Stimulated activated CD8-positive, alpha-beta memory T cell treated with anti-CD3 and anti-CD28 coated beads, Interleukin-12 subunit alpha, Interleukin-12 subunit beta, amount 100 ng/mL, for 24 hours (primary cell): Measurements from ENCODE around the gene POU3F3.

ENCODE experiments used
- DNase-seq: peaks from one replicate; pipeline ENCODE4 v3.0.0-alpha.2; 2020; ENCODE audit errors: extremely low read depth

POU3F3 gene

GRCh38 chr2:104853534-104854497, at the start of gene POU3F3:
Gene POU3F3, plus strand, starts transcription at chr2:104854115. Its CDS starts 1,396 bp downstream, at chr2:104855511.
- no peak for DNase-seq

- DNase-seq, result no peak
Observed at GRCh38 chr2:104804148-104804890, 49.6 kb upstream of the POU3F3 start.

GRCh38 chr2:104812286-104812685, 41.6 kb upstream of the POU3F3 start:
- DNase-seq, result no peak

GRCh38 chr2:104816143-104816542, 37.8 kb upstream of the POU3F3 start:
- no peak for DNase-seq

- no peak for DNase-seq
Observed at GRCh38 chr2:104818264-104818663, 35.7 kb upstream of the POU3F3 start.

DNA sequence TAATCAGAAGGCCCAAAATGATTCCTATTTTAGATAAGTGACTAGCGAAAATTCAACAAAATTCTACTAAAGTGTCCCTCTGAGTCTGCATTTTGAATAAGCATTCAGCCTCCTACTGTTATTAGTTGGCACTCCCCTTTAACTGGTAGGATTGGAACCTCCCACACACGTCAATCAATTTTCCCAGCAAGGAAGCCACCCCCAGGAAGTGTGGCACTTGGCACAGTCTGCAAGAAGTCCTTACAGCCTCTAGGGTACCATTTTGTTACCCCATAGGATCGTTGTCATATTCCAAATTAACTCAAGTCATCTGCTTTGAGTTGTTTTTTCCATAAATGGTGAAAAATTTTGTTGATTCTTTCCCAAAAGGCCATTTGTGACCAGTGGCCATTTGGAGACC, 33.8 kb upstream of the POU3F3 start:
- DNase-seq, result no peak

GRCh38 chr2:104825124-104825865, 28.6 kb upstream of the POU3F3 start:
- no peak for DNase-seq

- DNase-seq, result no peak
Observed at GRCh38 chr2:104826016-104826415, 27.9 kb upstream of the POU3F3 start.

GRCh38 chr2:104831742-104832141, 22.2 kb upstream of the POU3F3 start:
- DNase-seq, result no peak

GRCh38 chr2:104834431-104835153, 19.3 kb upstream of the POU3F3 start:
- no peak for DNase-seq

- no peak for DNase-seq
Observed at GRCh38 chr2:104836265-104836664, 17.6 kb upstream of the POU3F3 start.

DNA sequence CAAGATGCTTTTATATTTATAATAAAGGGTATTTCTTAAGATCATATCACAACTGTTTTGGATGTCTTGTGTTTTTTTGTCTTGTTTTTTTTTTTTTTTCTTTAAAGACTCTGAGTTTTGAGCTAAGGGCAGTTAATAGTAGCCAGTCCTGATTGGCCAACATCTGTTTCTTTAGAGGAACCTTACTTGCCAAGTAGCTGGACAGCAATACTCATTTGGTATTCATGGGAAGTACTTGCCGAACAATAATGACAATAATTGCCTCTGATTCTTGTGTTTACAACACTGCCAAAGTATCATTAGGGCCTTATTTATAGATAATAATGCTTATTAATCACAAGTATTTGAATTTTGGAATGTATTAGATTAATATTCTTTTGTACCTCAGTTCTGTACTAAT, 17.1 kb upstream of the POU3F3 start:
- DNase-seq, result no peak

- DNase-seq, result no peak
Observed at GRCh38 chr2:104840156-104840555, 13.8 kb upstream of the POU3F3 start.

GRCh38 chr2:104840893-104841585, 12.9 kb upstream of the POU3F3 start:
- DNase-seq, result no peak

GRCh38 chr2:104841744-104842143, 12.2 kb upstream of the POU3F3 start:
- no peak for DNase-seq

DNA sequence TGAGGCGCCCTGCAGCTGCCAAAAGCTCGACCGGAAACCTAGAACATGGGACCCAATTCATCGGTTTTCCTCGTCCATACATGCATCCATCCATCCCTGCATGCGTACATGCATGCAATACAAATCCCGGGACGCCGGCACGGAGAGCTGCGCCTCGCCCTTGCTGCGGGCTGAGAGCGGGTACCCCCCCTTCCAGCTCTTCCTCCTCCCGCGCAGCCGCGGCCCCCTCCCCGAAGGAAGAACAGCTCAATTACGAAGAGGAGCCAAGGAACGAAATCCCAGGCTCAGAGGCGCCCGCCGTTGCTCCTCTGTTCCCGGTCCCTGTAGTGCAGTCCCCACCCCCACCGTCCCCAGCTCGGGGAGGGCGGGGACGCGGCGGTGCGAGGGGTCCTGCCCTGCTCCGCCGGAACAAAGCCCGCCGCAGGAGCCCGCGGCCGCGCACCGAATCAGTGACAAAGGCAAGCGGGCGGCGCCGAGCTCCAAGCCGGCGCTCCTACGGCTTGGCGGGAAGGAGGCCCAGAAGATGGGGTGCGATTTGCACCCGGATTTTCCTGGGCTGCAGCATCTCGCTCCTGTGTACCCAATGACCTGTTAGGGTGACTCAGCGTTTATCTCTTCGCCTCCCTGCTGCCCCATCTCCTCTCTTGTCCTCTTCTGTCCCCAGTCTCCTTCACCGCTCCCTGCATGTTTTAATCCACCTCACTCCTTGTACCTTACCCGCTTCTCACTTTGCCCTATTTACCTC, 8.9 kb upstream of the POU3F3 start:
- DNase-seq, result no peak

GRCh38 chr2:104845552-104845931, 8.4 kb upstream of the POU3F3 start:
- DNase-seq, result no peak

GRCh38 chr2:104845946-104846785, 7.7 kb upstream of the POU3F3 start:
- no peak for DNase-seq
